Measurements from ENCODE around the gene WHRN. TPM values are rescaled to one million over a fixed set of nuclear protein-coding genes. Genes with fewer than 3 reads are reported as not detected.

Gene WHRN
- total RNA-seq, 2 donors from 2014 or later: 3.3 to 3.6 TPM

DNA sequence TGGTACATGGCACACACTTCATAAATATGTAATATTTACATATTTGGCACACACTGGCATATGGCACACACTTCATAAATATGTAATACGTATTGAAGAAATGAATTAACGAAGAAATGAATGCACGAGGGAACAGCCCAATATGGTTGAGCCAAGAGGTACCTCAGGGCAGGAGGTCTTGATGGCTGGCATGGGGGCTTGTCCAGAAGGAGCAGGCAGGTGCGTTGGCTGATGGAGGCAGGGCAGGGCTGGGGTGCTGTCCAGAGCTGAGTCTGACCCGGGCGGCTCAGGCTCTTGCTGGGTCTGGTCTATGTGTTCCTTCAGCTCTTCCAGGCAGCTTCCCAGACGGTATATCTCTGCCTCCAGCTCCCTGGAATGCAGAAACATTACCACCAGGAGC, 143.7 kb downstream of the WHRN start:
- Histone ChIP-seq H3K9ac (ENCODE audit: low read depth in 2 of 2, low read length in 2 of 2) (no peak overlapping the region), H3K4me1 (peaks cover 7% of the 10 kb centered on the region), H3K4me3 (no peak overlapping the region), H3K27ac (no peak overlapping the region), H3K36me3 (peaks cover 57% of the 10 kb centered on the region), H3K9me3 (no peaks in the 10 kb centered on the region), H3K27me3 (no peaks in the 10 kb centered on the region)
- intact Hi-C loops (cut with DNase I): no loop called here
- no peak for DNase-seq
- TF ChIP-seq, protein P1, sequence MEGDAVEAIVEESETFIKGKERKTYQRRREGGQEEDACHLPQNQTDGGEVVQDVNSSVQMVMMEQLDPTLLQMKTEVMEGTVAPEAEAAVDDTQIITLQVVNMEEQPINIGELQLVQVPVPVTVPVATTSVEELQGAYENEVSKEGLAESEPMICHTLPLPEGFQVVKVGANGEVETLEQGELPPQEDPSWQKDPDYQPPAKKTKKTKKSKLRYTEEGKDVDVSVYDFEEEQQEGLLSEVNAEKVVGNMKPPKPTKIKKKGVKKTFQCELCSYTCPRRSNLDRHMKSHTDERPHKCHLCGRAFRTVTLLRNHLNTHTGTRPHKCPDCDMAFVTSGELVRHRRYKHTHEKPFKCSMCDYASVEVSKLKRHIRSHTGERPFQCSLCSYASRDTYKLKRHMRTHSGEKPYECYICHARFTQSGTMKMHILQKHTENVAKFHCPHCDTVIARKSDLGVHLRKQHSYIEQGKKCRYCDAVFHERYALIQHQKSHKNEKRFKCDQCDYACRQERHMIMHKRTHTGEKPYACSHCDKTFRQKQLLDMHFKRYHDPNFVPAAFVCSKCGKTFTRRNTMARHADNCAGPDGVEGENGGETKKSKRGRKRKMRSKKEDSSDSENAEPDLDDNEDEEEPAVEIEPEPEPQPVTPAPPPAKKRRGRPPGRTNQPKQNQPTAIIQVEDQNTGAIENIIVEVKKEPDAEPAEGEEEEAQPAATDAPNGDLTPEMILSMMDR (IDR thresholded peaks at IDR 0.05): no peak

DNA sequence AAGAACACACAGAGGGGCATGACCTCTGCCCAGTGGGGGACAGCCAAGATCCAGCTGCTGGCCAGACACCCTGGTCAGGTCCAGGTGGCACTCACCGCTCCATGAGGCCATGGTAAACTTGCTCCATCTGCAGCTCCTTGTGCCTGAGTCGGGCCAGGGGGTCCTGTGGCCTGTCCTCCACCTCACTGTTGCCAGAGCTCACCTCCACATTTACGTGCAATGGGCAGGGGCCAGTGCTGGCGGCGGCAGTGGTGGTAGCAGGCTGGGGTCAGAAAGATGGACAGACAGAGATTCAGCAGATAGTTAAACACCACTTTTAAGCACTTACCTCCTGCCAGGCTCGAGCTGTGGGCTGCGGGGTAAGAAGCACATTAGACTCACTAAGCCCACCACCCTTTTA, 145.5 kb downstream of the WHRN start:
- no peak overlapping the region for H3K4me3 ChIP-seq
- H3K9ac ChIP-seq (ENCODE audit: low read depth in 2 of 2, low read length in 2 of 2): no peak overlapping the region
- H3K27me3 ChIP-seq: no peaks in the 10 kb centered on the region
- TF ChIP-seq, protein P1 (IDR thresholded peaks at IDR 0.05): no peak
- no peak overlapping the region for H3K27ac ChIP-seq
- intact Hi-C loops (cut with DNase I): no loop called here
- peaks cover 59% of the 10 kb centered on the region for H3K36me3 ChIP-seq
- DNase-seq: no peak
- no peaks in the 10 kb centered on the region for H3K4me1 ChIP-seq
- H3K9me3 ChIP-seq: no peaks in the 10 kb centered on the region

DNA sequence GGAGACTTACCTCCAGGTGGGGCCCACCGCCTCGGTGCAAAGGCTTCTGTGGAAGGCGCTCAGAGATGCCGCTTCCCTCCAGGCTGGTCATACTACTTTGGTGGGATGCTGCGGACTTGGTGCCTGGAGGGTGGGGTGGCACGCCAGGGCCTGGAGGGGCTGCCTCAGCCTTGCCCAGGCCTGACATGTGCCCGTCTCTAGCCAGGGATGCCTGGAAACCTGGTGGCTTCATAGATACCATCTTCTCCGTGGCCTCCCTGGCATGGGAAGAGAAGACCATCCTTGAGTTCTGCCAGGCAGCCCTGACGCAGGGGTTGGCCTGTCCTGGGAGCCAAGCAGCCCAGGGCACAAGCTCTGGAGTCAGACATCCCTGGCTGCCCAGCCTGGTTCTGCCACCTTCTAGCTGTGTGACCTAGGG, 147.4 kb downstream of the WHRN start:
- TF ChIP-seq, protein P1 (IDR thresholded peaks at IDR 0.05): no peak
- H3K4me1 ChIP-seq: no peaks in the 10 kb centered on the region
- intact Hi-C loops (cut with DNase I): no loop called here
- H3K36me3 ChIP-seq: peaks cover 54% of the 10 kb centered on the region
- no peak for DNase-seq
- no peaks in the 10 kb centered on the region for H3K27me3 ChIP-seq
- no peak overlapping the region for H3K4me3 ChIP-seq
- no peaks in the 10 kb centered on the region for H3K9me3 ChIP-seq
- H3K9ac ChIP-seq (ENCODE audit: low read depth in 2 of 2, low read length in 2 of 2): no peak overlapping the region
- H3K27ac ChIP-seq: no peak overlapping the region

DNA sequence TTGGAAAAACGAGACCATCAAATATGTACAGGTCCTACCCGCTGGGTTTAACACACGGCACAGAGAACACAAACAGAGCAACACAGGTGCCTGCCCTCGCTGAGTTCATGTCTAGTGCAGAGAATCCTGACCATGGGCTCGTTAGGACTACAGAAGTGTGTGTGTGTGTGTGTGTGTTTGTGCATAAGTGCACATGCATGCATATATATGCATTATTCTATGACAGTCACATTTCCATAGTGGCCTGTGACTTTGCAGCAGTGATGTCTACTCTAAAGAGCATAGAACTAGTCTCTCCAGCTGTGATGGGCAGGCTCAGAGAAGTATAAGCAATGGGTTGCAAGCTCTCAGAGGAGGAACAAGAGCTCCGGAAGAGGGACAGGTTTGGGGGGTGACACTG, 147.9 kb downstream of the WHRN start:
- intact Hi-C loops (cut with DNase I): no loop called here
- H3K36me3 ChIP-seq: peaks cover 51% of the 10 kb centered on the region

DNA sequence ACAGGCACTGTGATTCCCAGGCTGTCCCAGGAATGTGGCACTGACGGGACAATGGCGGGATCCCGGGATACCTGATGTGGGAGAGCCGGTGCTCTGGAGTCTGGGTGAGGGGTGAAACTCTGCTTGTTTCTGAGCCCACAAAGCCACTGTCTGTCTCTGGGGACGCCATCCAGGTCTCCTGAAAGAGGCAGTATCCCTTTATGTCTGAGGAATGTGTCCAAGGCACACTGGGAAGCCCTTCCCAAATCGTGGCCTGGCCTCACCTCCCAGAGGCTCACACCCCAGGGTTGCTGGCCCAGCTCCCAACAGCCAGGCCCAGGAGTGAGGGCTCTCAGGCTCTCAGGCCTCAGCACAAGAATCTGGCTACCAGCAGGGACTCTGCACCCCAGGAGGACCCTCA, 148.5 kb downstream of the WHRN start:
- intact Hi-C loops (cut with DNase I): no loop called here
- no peaks in the 10 kb centered on the region for H3K4me1 ChIP-seq
- no peaks in the 10 kb centered on the region for H3K9me3 ChIP-seq
- H3K9ac ChIP-seq (ENCODE audit: low read depth in 2 of 2, low read length in 2 of 2): no peak overlapping the region
- peaks cover 45% of the 10 kb centered on the region for H3K36me3 ChIP-seq
- TF ChIP-seq, protein P1 (IDR thresholded peaks at IDR 0.05): no peak
- no peak for DNase-seq
- H3K27me3 ChIP-seq: no peaks in the 10 kb centered on the region
- no peak overlapping the region for H3K27ac ChIP-seq
- no peak overlapping the region for H3K4me3 ChIP-seq

More for the DNA sequence above, 147.9 kb downstream of the WHRN start:
- H3K9me3 ChIP-seq: no peaks in the 10 kb centered on the region
- H3K9ac ChIP-seq (ENCODE audit: low read depth in 2 of 2, low read length in 2 of 2): no peak overlapping the region
- DNase-seq: no peak
- H3K4me1 ChIP-seq: no peaks in the 10 kb centered on the region
- H3K4me3 ChIP-seq: no peak overlapping the region
- no peak overlapping the region for H3K27ac ChIP-seq
- H3K27me3 ChIP-seq: no peaks in the 10 kb centered on the region
- TF ChIP-seq, protein P1 (IDR thresholded peaks at IDR 0.05): no peak

DNA sequence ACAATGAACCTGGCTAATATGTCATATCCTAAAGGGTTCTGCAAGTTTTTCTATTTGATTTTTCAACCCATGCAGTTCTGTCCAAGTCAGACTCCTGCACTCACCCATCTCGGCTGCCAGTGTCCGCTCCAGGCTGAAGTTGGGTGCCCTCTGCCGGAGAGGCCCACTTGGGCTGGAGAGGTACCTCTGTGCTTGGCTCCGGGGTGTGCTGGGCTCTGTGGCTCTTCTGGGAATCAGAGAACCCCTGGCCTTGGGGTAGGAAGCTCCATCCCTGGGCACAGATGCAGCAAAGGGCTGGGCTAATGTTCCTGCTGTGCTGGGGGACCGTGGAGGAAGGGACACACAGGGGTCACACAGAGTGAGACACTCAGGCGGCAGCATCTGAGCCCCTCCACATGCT, 149.5 kb downstream of the WHRN start:
- no peak overlapping the region for H3K4me3 ChIP-seq
- no peak overlapping the region for H3K9ac ChIP-seq (ENCODE audit: low read depth in 2 of 2, low read length in 2 of 2)
- peaks cover 36% of the 10 kb centered on the region for H3K36me3 ChIP-seq
- TF ChIP-seq, protein P1 (IDR thresholded peaks at IDR 0.05): no peak
- no peaks in the 10 kb centered on the region for H3K27me3 ChIP-seq
- intact Hi-C loops (cut with DNase I): no loop called here
- no peaks in the 10 kb centered on the region for H3K9me3 ChIP-seq
- DNase-seq: no peak
- no peaks in the 10 kb centered on the region for H3K4me1 ChIP-seq
- H3K27ac ChIP-seq: no peak overlapping the region

All from colonic mucosa (tissue), 4 donors.